Left lobe of liver (tissue), 2 donors: ENCODE measurements around the gene BMF. TPM values are rescaled to one million over a fixed set of nuclear protein-coding genes. Genes with fewer than 3 reads are reported as not detected.
A peak's percentile ranks its signal among the peaks of the same experiment; 100 is the strongest.

ENCODE experiments used
- ATAC-seq: fragments of 200-7000 bp; cut with Tn5 transposase; one replicate; pipeline ENCODE4 v1.9.1; 2020; ENCODE audit warnings: mild to moderate bottlenecking, moderate library complexity
- DNase-seq: peaks from one replicate; pipeline ENCODE4 v3.0.0-alpha.2; 2020; ENCODE audit warnings: low spot score
- total RNA-seq: library from RNA; stranded (reverse); gene quantifications from one replicate; pipeline ENCODE4 v1.2.1, GENCODE V29; 2021
- donor health status: DM: no; HTN: no; CAD: no; lungs with moderate emphysema.
- donor health status: DM: no; HTN: yes; CAD: no.

BMF gene
- total RNA-seq, 1 donor from 2014 or later, result 3.3 TPM

- ATAC-seq (no peak), DNase-seq (no peak)
Observed at GRCh38 chr15:40104296-40104864, 4.3 kb downstream of the BMF start.

GRCh38 chr15:40103864-40104271 lies 4.8 kb downstream of the BMF start:
- ATAC-seq, result no peak
- no peak for DNase-seq

GRCh38 chr15:40102897-40103858 lies 5.5 kb downstream of the BMF start:
- ATAC-seq, result peak; percentile 65
- DNase-seq, result peak; percentile 96

- peak; percentile 41 for ATAC-seq
- DNase-seq, result no peak
Observed at GRCh38 chr15:40100947-40101905, 7.5 kb downstream of the BMF start.

- no peak for ATAC-seq
- no peak for DNase-seq
Observed at GRCh38 chr15:40100123-40100946, 8.3 kb downstream of the BMF start.

GRCh38 chr15:40098489-40099261 lies 10.0 kb downstream of the BMF start:
- ATAC-seq (peak; percentile 52), DNase-seq (no peak)

- peak; percentile 19 for ATAC-seq
Observed at GRCh38 chr15:40097968-40098476, 10.7 kb downstream of the BMF start.

GRCh38 chr15:40097096-40097967 lies 11.3 kb downstream of the BMF start:
- DNase-seq, result no peak
- ATAC-seq, result no peak

More at GRCh38 chr15:40097968-40098476, 10.7 kb downstream of the BMF start:
- DNase-seq, result no peak

GRCh38 chr15:40096094-40096891 lies 12.4 kb downstream of the BMF start:
- DNase-seq (no peak), ATAC-seq (no peak)

- no peak for DNase-seq
- no peak for ATAC-seq
Observed at GRCh38 chr15:40095371-40096093, 13.1 kb downstream of the BMF start.

- ATAC-seq (no peak), DNase-seq (no peak)
Observed at GRCh38 chr15:40094156-40094555, 14.5 kb downstream of the BMF start.

- DNase-seq (no peak), ATAC-seq (no peak)
Observed at GRCh38 chr15:40092979-40093869, 15.5 kb downstream of the BMF start.

- ATAC-seq (peak; percentile 76), DNase-seq (peak; percentile 83)
Observed at GRCh38 chr15:40092256-40092978, 16.3 kb downstream of the BMF start.

GRCh38 chr15:40091861-40092255 lies 16.8 kb downstream of the BMF start:
- DNase-seq (no peak), ATAC-seq (no peak)
